LNCAP (cell line): ENCODE data around the gene CD81.

ENCODE experiments used
- CTCF ChIP-seq: fragments of 450-650 bp; IDR thresholded peaks from 2 replicates; pipeline ENCODE4 v1.5.1; 2017; ENCODE audit warnings: mild to moderate bottlenecking

The CD81 gene

GRCh38 chr11:2418693-2419360 is 41.7 kb downstream of the CD81 start:
- TF ChIP-seq CTCF: no peak

- peak; percentile 82 for TF ChIP-seq CTCF
Measured at GRCh38 chr11:2419638-2420501, 42.8 kb downstream of the CD81 start.

GRCh38 chr11:2420502-2421225 is 43.6 kb downstream of the CD81 start:
- TF ChIP-seq CTCF: peak; percentile 86

GRCh38 chr11:2421226-2421994 is 44.3 kb downstream of the CD81 start:
- no peak for TF ChIP-seq CTCF

- no peak for TF ChIP-seq CTCF
Measured at GRCh38 chr11:2421996-2422395, 44.9 kb downstream of the CD81 start.

- no peak for TF ChIP-seq CTCF
Measured at GRCh38 chr11:2422461-2423156, 45.5 kb downstream of the CD81 start.
